ENCODE results near the gene TMEM11. TPM values are rescaled to one million over a fixed set of nuclear protein-coding genes. Genes with fewer than 3 reads are reported as not detected.

Gene TMEM11
- total RNA-seq, 2 donors from 2014 or later = 7.0 to 22.4 TPM

GRCh38 chr17:21177854-21178600 lies 35.9 kb downstream of the TMEM11 start:
- Histone ChIP-seq H3K36me3 (replicated peaks in 1 of 2; ENCODE audit: insufficient read depth in 1 of 2, low read depth in 2 of 2) (peaks cover 0 to 4% of the 10 kb centered on the region in 2 donors), H3K9me3 (no peaks in the 10 kb centered on the region), H3K27me3 (no peaks in the 10 kb centered on the region), H3K4me1 (no peaks in the 10 kb centered on the region), H3K4me3 (no peak overlapping the region), H3K27ac (no peak overlapping the region)
- 92 to 96% methylated on average over 13 of the region's 13 CpGs for WGBS, 2 donors
- ATAC-seq (no peak), DNase-seq (no peak)
- intact Hi-C loops (cut with DNase I) = no loop called here
- TF ChIP-seq CTCF (IDR thresholded peaks at IDR 0.05) (no peak), POLR2A (IDR thresholded peaks at IDR 0.05) (no peak)

- no peaks in the 10 kb centered on the region for H3K27me3 ChIP-seq
- H3K4me3 ChIP-seq = no peak overlapping the region
- 87 to 100% methylated on average over 5 to 8 of the region's 8 CpGs for WGBS, 2 donors
- H3K4me1 ChIP-seq = no peaks in the 10 kb centered on the region
- DNase-seq (no peak), ATAC-seq (no peak)
- peaks cover 0 to 4% of the 10 kb centered on the region in 2 donors for H3K36me3 ChIP-seq (replicated peaks in 1 of 2; ENCODE audit: insufficient read depth in 1 of 2, low read depth in 2 of 2)
- no peak overlapping the region for H3K27ac ChIP-seq
- no peaks in the 10 kb centered on the region for H3K9me3 ChIP-seq
- TF ChIP-seq CTCF (IDR thresholded peaks at IDR 0.05) (no peak), POLR2A (IDR thresholded peaks at IDR 0.05) (no peak)
- intact Hi-C loops (cut with DNase I) = no loop called here
Observed at GRCh38 chr17:21177401-21177800, 36.6 kb downstream of the TMEM11 start.

GRCh38 chr17:21176773-21177395 lies 37.1 kb downstream of the TMEM11 start:
- H3K4me1 ChIP-seq = no peaks in the 10 kb centered on the region
- no peak for ATAC-seq

GRCh38 chr17:21174713-21175112 lies 39.2 kb downstream of the TMEM11 start:
- Histone ChIP-seq H3K36me3 (replicated peaks in 1 of 2; ENCODE audit: insufficient read depth in 1 of 2, low read depth in 2 of 2) (peaks cover 0 to 4% of the 10 kb centered on the region in 2 donors), H3K27me3 (no peaks in the 10 kb centered on the region), H3K9me3 (no peaks in the 10 kb centered on the region), H3K27ac (no peak overlapping the region), H3K4me3 (no peak overlapping the region), H3K4me1 (peaks cover 4% of the 10 kb centered on the region)
- ATAC-seq = no peak
- no peak for DNase-seq
- WGBS, 2 donors = 84 to 88% methylated on average over 7 of the region's 7 CpGs
- intact Hi-C loops (cut with DNase I) = no loop called here
- TF ChIP-seq CTCF (IDR thresholded peaks at IDR 0.05) (no peak), POLR2A (IDR thresholded peaks at IDR 0.05) (no peak)

More at GRCh38 chr17:21176773-21177395, 37.1 kb downstream of the TMEM11 start:
- intact Hi-C loops (cut with DNase I) = no loop called here
- Histone ChIP-seq H3K9me3 (no peaks in the 10 kb centered on the region), H3K27ac (no peak overlapping the region), H3K4me3 (no peak overlapping the region), H3K36me3 (replicated peaks in 1 of 2; ENCODE audit: insufficient read depth in 1 of 2, low read depth in 2 of 2) (peaks cover 0 to 4% of the 10 kb centered on the region in 2 donors), H3K27me3 (no peaks in the 10 kb centered on the region)
- no peak for DNase-seq
- TF ChIP-seq CTCF (IDR thresholded peaks at IDR 0.05) = no peak
- no peak for TF ChIP-seq POLR2A (IDR thresholded peaks at IDR 0.05)
- 79 to 85% methylated on average over 12 of the region's 12 CpGs for WGBS, 2 donors

All from body of pancreas (tissue), 4 donors.